PC-3 (cell line): Measurements from ENCODE around the gene NT5DC1.

Experiments used
- EZH2 ChIP-seq: fragments of 300-600 bp; sonication (generic); IDR thresholded peaks from one replicate; pipeline ENCODE4 v1.6.1; 2017; ENCODE audit warnings: antibody characterized with exemption, mild to moderate bottlenecking, low read length; ENCODE audit not compliant: unreplicated experiment
- TF ChIP-seq, protein P1 (sequence below): fragments of 300-600 bp; sonication (generic); conservative IDR thresholded peaks from 2 replicates; pipeline ENCODE4 v1.5.1; 2017; ENCODE audit warnings: antibody characterized with exemption, low read depth, mild to moderate bottlenecking, low read length

DNA sequence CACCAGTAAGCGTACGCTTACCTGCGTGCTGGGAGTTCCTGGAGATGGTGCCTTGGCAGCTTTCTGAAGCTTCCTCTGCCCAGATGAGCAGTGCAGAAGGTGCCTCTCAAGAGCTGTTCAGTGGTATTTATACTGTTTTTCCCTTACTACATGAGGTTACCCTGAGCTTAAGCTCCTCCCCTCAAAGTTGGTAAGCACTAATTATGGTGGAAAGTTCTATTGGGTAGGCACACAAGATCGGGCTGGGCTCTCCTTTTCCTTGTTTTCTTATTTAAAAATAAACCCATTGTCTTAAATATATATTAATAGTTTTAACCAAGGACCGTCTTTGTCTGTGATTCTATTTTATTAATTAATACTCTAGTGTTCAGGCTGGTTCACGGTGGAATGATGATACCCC lies 25.4 kb downstream of the NT5DC1 start, which contains the start of gene COL10A1:
- no peak for TF ChIP-seq EZH2
- TF ChIP-seq, protein P1, sequence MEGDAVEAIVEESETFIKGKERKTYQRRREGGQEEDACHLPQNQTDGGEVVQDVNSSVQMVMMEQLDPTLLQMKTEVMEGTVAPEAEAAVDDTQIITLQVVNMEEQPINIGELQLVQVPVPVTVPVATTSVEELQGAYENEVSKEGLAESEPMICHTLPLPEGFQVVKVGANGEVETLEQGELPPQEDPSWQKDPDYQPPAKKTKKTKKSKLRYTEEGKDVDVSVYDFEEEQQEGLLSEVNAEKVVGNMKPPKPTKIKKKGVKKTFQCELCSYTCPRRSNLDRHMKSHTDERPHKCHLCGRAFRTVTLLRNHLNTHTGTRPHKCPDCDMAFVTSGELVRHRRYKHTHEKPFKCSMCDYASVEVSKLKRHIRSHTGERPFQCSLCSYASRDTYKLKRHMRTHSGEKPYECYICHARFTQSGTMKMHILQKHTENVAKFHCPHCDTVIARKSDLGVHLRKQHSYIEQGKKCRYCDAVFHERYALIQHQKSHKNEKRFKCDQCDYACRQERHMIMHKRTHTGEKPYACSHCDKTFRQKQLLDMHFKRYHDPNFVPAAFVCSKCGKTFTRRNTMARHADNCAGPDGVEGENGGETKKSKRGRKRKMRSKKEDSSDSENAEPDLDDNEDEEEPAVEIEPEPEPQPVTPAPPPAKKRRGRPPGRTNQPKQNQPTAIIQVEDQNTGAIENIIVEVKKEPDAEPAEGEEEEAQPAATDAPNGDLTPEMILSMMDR: no peak
